Measurements from ENCODE around the gene PSD4.

Gene PSD4

DNA sequence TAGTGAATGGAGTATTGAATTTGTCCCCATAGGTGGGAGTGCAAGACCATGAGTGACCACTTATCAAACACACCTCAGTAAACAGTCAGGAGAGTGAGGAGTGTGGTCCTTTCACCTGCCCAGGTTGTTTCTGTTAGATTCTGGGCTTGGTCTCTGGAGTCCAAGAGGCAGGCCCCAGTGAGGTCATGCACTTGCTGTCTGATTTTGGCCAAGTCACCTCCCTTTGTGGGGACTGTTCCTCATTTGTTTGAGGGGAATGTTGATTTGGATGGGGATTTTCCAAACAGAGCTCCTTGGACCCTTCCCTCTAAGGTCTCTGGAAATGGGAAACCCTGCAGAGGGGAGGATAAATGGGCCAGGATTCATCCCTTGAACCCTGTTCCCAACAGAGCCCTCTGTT is 39.1 kb upstream of the PSD4 start:
- TF ChIP-seq POLR2AphosphoS5 (IDR thresholded peaks at IDR 0.05; ENCODE audit: low read depth) (no peak), SPI1 (IDR thresholded peaks at IDR 0.05; ENCODE audit: borderline replicate concordance, low read depth) (no peak), GABPA (IDR thresholded peaks at IDR 0.05; ENCODE audit: low read depth) (no peak)
- TF ChIP-seq, protein P1, sequence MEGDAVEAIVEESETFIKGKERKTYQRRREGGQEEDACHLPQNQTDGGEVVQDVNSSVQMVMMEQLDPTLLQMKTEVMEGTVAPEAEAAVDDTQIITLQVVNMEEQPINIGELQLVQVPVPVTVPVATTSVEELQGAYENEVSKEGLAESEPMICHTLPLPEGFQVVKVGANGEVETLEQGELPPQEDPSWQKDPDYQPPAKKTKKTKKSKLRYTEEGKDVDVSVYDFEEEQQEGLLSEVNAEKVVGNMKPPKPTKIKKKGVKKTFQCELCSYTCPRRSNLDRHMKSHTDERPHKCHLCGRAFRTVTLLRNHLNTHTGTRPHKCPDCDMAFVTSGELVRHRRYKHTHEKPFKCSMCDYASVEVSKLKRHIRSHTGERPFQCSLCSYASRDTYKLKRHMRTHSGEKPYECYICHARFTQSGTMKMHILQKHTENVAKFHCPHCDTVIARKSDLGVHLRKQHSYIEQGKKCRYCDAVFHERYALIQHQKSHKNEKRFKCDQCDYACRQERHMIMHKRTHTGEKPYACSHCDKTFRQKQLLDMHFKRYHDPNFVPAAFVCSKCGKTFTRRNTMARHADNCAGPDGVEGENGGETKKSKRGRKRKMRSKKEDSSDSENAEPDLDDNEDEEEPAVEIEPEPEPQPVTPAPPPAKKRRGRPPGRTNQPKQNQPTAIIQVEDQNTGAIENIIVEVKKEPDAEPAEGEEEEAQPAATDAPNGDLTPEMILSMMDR (IDR thresholded peaks at IDR 0.05; ENCODE audit: insufficient read depth, low read length), result no peak
- TF ChIP-seq, protein P2, sequence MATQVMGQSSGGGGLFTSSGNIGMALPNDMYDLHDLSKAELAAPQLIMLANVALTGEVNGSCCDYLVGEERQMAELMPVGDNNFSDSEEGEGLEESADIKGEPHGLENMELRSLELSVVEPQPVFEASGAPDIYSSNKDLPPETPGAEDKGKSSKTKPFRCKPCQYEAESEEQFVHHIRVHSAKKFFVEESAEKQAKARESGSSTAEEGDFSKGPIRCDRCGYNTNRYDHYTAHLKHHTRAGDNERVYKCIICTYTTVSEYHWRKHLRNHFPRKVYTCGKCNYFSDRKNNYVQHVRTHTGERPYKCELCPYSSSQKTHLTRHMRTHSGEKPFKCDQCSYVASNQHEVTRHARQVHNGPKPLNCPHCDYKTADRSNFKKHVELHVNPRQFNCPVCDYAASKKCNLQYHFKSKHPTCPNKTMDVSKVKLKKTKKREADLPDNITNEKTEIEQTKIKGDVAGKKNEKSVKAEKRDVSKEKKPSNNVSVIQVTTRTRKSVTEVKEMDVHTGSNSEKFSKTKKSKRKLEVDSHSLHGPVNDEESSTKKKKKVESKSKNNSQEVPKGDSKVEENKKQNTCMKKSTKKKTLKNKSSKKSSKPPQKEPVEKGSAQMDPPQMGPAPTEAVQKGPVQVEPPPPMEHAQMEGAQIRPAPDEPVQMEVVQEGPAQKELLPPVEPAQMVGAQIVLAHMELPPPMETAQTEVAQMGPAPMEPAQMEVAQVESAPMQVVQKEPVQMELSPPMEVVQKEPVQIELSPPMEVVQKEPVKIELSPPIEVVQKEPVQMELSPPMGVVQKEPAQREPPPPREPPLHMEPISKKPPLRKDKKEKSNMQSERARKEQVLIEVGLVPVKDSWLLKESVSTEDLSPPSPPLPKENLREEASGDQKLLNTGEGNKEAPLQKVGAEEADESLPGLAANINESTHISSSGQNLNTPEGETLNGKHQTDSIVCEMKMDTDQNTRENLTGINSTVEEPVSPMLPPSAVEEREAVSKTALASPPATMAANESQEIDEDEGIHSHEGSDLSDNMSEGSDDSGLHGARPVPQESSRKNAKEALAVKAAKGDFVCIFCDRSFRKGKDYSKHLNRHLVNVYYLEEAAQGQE (IDR thresholded peaks at IDR 0.05; ENCODE audit: insufficient replicate concordance, low read depth), result no peak
- no peak overlapping the region for H3K4me3 ChIP-seq (replicated peaks; ENCODE audit: insufficient read depth, low read length)
- H3K27me3 ChIP-seq (ENCODE audit: insufficient read depth, poor library complexity, severe bottlenecking), result no peaks in the 10 kb centered on the region
- DNase-seq (ENCODE audit: low read depth in 1 of 2, low spot score in 1 of 2), result no peak
- no peak overlapping the region for H3K27ac ChIP-seq (replicated peaks)

DNA sequence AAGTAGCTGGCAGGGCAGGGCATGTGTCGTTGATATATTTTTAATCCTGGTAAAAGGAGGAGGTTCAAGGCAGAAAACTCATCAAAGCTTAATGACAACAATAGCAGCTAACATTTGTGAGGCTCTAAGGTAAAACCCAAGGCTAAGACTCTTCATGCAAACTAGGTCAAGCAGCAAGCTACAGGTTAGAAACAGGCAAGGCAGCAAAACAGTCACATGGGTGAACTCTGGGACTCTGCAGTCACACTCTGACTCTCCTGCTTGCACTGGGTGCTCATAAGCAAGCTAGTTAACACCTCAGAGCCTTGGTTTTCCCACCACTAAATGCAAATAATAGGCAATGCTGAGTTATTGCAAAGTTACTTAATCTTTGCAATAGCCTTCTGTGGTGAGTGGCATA is 38.5 kb upstream of the PSD4 start:
- DNase-seq (ENCODE audit: low read depth in 1 of 2, low spot score in 1 of 2), result no peak
- TF ChIP-seq, protein P1 (IDR thresholded peaks at IDR 0.05; ENCODE audit: insufficient read depth, low read length), result no peak
- TF ChIP-seq POLR2AphosphoS5 (IDR thresholded peaks at IDR 0.05; ENCODE audit: low read depth) (no peak), SPI1 (IDR thresholded peaks at IDR 0.05; ENCODE audit: borderline replicate concordance, low read depth) (no peak), GABPA (IDR thresholded peaks at IDR 0.05; ENCODE audit: low read depth) (no peak)
- TF ChIP-seq, protein P2 (IDR thresholded peaks at IDR 0.05; ENCODE audit: insufficient replicate concordance, low read depth), result no peak
- Histone ChIP-seq H3K27ac (replicated peaks) (no peak overlapping the region), H3K4me3 (replicated peaks; ENCODE audit: insufficient read depth, low read length) (no peak overlapping the region), H3K27me3 (ENCODE audit: insufficient read depth, poor library complexity, severe bottlenecking) (no peaks in the 10 kb centered on the region)

DNA sequence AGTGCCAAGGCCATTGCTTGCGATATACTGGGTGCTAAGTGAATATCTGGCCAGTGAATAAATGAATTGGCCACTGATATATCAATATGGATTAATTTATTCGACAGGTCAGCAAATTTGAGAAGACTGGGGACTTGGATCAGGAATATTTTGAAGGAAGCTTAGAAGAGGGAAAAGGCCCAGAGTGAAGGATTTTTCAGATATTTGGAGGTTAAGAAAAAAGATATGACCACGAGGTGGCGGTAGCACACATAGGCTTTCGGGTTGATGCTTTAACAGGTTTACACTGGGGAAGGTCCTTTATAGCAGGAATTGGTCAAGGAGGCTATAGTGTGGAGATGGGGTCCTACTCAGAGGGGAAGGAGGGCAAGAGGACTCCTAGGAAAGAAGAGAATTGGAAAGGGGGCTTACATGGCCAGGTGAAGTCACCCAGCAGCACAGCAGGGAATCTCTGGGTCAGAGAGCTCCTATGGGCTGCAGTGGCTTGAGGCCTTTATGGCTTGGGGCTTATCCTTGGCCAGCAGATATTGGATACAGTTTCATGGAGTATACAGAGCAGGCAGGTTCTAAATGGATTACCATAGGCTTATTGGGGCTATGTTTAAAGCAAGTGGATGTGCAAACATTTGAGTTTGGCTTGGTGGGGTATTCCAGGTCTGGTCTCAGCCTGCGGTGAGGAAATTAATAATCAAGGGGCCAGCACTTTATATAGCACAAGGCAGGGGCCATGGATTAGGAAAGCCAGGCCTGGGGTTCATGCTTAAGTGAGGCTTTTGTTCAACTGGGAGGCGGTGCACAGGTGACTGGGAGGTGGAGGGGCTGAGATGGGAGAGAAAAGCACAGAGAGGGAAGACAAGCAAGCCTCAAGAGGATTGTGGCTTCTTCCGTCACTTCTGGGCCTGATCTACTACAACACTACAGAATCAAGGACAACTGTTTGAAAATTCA is 36.7 kb upstream of the PSD4 start:
- Histone ChIP-seq H3K4me3 (replicated peaks; ENCODE audit: insufficient read depth, low read length) (no peak overlapping the region), H3K27me3 (ENCODE audit: insufficient read depth, poor library complexity, severe bottlenecking) (no peaks in the 10 kb centered on the region), H3K27ac (replicated peaks) (no peak overlapping the region)
- TF ChIP-seq SPI1 (IDR thresholded peaks at IDR 0.05; ENCODE audit: borderline replicate concordance, low read depth), result no peak
- no peak for TF ChIP-seq POLR2AphosphoS5 (IDR thresholded peaks at IDR 0.05; ENCODE audit: low read depth)
- TF ChIP-seq, protein P1 (IDR thresholded peaks at IDR 0.05; ENCODE audit: insufficient read depth, low read length), result peak; percentile 25
- TF ChIP-seq GABPA (IDR thresholded peaks at IDR 0.05; ENCODE audit: low read depth), result no peak
- TF ChIP-seq, protein P2 (IDR thresholded peaks at IDR 0.05; ENCODE audit: insufficient replicate concordance, low read depth), result no peak
- peak in 1 of 2 experiments; percentile 30 for DNase-seq (ENCODE audit: low read depth in 1 of 2, low spot score in 1 of 2)
